Heart left ventricle (tissue), 16 donors: ENCODE results near the gene CMKLR1. TPM values are rescaled to one million over a fixed set of nuclear protein-coding genes. Genes with fewer than 3 reads are reported as not detected.

Experiments used
- ATAC-seq, 4 donors: fragments of 200-7000 bp; cut with Tn5 transposase; one replicate each; pipeline ENCODE4 v1.9.1; 2020 to 2022; ENCODE audit warnings: moderate library complexity in 4 of 4, mild to moderate bottlenecking in 3 of 4, moderate number of reproducible peaks in 1 of 4
- DNase-seq, 5 donors: peaks; one replicate each; pipeline ENCODE4 v3.0.0-alpha.2; 2020
- H3K27ac ChIP-seq, 12 donors: fragments of 200-600 bp; sonication (generic) in 4 of 12; one replicate each; pipeline versions ENCODE4 v1.5.0 to v1.8.0; 2016 to 2022; ENCODE audit warnings: mild to moderate bottlenecking in 2 of 12
- H3K27me3 ChIP-seq, 9 donors: fragments of 200-600 bp; sonication (generic) in 2 of 9; one replicate each; pipeline versions ENCODE4 v1.5.1 to v1.8.0; 2016 to 2022; ENCODE audit warnings: mild to moderate bottlenecking in 3 of 9
- H3K36me3 ChIP-seq, 9 donors: fragments of 200-600 bp; sonication (generic) in 2 of 9; one replicate each; pipeline versions ENCODE4 v1.5.0 to v1.8.0; 2018 to 2022; ENCODE audit warnings: mild to moderate bottlenecking in 2 of 9
- H3K4me1 ChIP-seq, 12 donors: fragments of 200-600 bp; sonication (generic) in 4 of 12; one replicate each; pipeline versions ENCODE4 v1.5.0 to v1.8.0; 2016 to 2022; ENCODE audit warnings: mild to moderate bottlenecking in 3 of 12
- H3K4me3 ChIP-seq, 12 donors: fragments of 200-600 bp; sonication (generic) in 4 of 12; one replicate each; pipeline versions ENCODE4 v1.5.0 to v1.8.0; 2017 to 2022; ENCODE audit warnings: mild to moderate bottlenecking in 9 of 12, moderate library complexity in 4 of 12
- H3K9me3 ChIP-seq, 12 donors: fragments of 200-600 bp; sonication (generic) in 4 of 12; one replicate each; pipeline versions ENCODE4 v1.5.0 to v1.8.0; 2016 to 2022; ENCODE audit warnings: mild to moderate bottlenecking in 1 of 12
- CTCF ChIP-seq, 12 donors: fragments of 200-600 bp; sonication (generic) in 4 of 12; IDR thresholded peaks; one replicate each; pipeline versions ENCODE4 v1.5.0 to v1.8.0; 2018 to 2022; ENCODE audit warnings: antibody characterized with exemption in 12 of 12, mild to moderate bottlenecking in 5 of 12
- POLR2A ChIP-seq, 2 donors: fragments of 450-650 bp; IDR thresholded peaks; one replicate each; pipeline ENCODE4 v1.6.1; 2017; ENCODE audit warnings: antibody characterized with exemption in 2 of 2, mild to moderate bottlenecking in 2 of 2, moderate library complexity in 2 of 2
- WGBS, 4 donors: extraction: QIAGEN DNeasy Blood & Tissue Kit in 2 of 4; methylation state at CpG; one replicate each; pipeline versions ENCODE4 v1.1.5 to v1.1.7; 2013 to 2018; 5-methylcytosine and 5-hydroxymethylcytosine counted together
- intact Hi-C, 10 donors: fragments of 100-400 bp; cut with DNase I; formaldehyde crosslinking; loops; one replicate each; pipeline versions ENCODE4 v1.11.1 to v1.14.2; 2022
- polyA plus RNA-seq, 2 donors: library from polyadenylated mRNA; stranded (reverse); fragments of 200-250 nt; gene quantifications; one replicate each; pipeline ENCODE4 v1.2.3, GENCODE V29; 2013
- total RNA-seq, 9 donors: library from RNA; depleted of rRNA in 2 of 9; stranded (reverse); fragments of >200 nt in 2 of 9; fragmentation: NEBNext Ultra II Directional in 3 of 9; extraction: Animal tissue kit (Norgen Biotek cat#: 25700) in 3 of 9; gene quantifications; one replicate each; pipeline versions ENCODE4 v1.1.0 to v1.2.4, GENCODE V29; 2016 to 2023
- donor health status: ischemic (EF 13 %, LVEDD 7.1; RV severe dilation, severe dysfunction).
- donor health status: healthy with polysubstance abuse.
- donor health status: DM: no; HTN: yes; CAD: no.
- donor health status: DM: no; HTN: no; CAD: no.
- donor health status: ischemic (EF 25% LVEDD 6.9; RV normal size, moderate dysfunction).
- donor health status: ischemic (EF 25% LVEDD 5.7; RV mildly dilated, moderate dysfunction).
- donor health status: healthy.
- donor health status: DM: yes; HTN: yes; CAD: no.
- donor health status: ischemic (EF 35%, LVEDD 5.7; RV mildly dilated, moderate dysfunction).
- donor health status: nonischemic (EF 11% LVEDD 7.7; RV severe dilation, severe dysfunction).
- donor health status: DM: yes; HTN: yes; CAD: no.
- donor health status: PGD.
- donor health status: ischemic (EF 29% LVEDD 5.4; RV normal size, mild dysfunction).
- donor health status: nonischemic (EF 23%, LVEDD 6.1; RV moderate dilation, normal function).

CMKLR1 gene
- total and polyA plus RNA-seq, 11 donors = 2.0 to 47.3 (median 7.0) TPM

DNA sequence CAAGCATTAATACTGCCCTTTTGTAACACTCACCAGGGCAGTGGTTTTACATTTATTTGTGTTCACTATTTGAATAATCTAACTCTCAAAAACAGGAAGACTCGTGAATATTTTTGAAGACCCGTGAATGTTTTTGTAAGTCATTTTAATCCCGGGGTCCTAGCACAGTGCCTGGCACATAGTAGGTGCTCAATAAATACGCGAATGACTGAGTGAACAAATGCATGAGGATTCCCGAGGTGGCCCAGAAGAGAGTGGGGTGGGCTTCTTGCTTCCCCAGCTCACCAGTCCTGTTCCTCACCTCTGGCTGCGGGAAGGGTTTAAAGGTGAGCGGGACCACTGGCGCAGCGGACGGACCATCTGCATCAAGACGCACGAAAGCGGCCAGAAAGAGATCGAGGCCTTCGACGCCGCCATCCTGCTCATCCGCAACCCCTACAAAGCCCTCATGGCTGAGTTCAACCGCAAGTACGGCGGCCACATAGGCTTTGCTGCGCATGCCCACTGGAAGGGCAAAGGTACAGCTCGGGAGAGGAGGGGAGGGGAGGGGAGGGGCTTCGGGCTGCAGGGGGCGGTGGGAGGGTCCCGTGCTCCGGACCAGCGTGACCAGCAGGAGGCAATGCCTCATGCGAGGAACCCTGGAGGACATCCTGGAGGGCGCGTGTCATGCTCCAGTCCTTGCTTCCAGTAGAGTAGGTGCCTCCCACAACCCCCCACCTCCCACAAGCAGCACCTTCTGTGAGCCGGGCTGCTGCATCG lies 98.9 kb downstream of the CMKLR1 start:
- peaks cover 0 to 33% (median 6%) of the 10 kb centered on the region in 9 donors for H3K27me3 ChIP-seq
- intact Hi-C loops = no loop called here
- ATAC-seq (no peak), DNase-seq (no peak)
- no peaks in the 10 kb centered on the region for H3K36me3 ChIP-seq
- 46 to 79% (median 48%) methylated on average over 20 to 34 of the region's 34 CpGs for WGBS, 4 donors
- H3K4me3 ChIP-seq = no peak overlapping the region
- H3K4me1 ChIP-seq = no peaks in the 10 kb centered on the region
- no peak overlapping the region for H3K27ac ChIP-seq
- TF ChIP-seq CTCF (IDR thresholded peaks at IDR 0.05) (no peak), POLR2A (IDR thresholded peaks at IDR 0.05) (no peak)
- peaks cover 0 to 8% (median 0%) of the 10 kb centered on the region in 12 donors for H3K9me3 ChIP-seq

- WGBS, 4 donors = 67 to 86% (median 71%) methylated on average over 2 of the region's 2 CpGs
- H3K36me3 ChIP-seq = no peaks in the 10 kb centered on the region
- H3K27me3 ChIP-seq = peaks cover 0 to 33% (median 6%) of the 10 kb centered on the region in 9 donors
- H3K27ac ChIP-seq = no peak overlapping the region
- no peak for ATAC-seq
- no peak for DNase-seq
- H3K4me1 ChIP-seq = no peaks in the 10 kb centered on the region
- peaks cover 0 to 8% (median 0%) of the 10 kb centered on the region in 12 donors for H3K9me3 ChIP-seq
- H3K4me3 ChIP-seq = no peak overlapping the region
- TF ChIP-seq POLR2A (IDR thresholded peaks at IDR 0.05) (no peak), CTCF (IDR thresholded peaks at IDR 0.05) (no peak)
- intact Hi-C loops = loop anchor here in 7 of 10 donors (5.0 to 10.0 kb wide), 3 partner anchors 215 to 273 kb away; no protein-coding TSS in a partner anchor
Measured at GRCh38 chr12:108239378-108239777, 99.7 kb downstream of the CMKLR1 start.

- H3K27ac ChIP-seq = no peak overlapping the region
- DNase-seq (no peak), ATAC-seq (no peak)
- H3K4me3 ChIP-seq = no peak overlapping the region
- TF ChIP-seq POLR2A (IDR thresholded peaks at IDR 0.05) (no peak), CTCF (IDR thresholded peaks at IDR 0.05) (no peak)
- intact Hi-C loops = loop anchor here in 7 of 10 donors (5.0 to 10.0 kb wide), 3 partner anchors 216 to 274 kb away; no protein-coding TSS in a partner anchor
- H3K36me3 ChIP-seq = no peaks in the 10 kb centered on the region
- H3K9me3 ChIP-seq = peaks cover 0 to 8% (median 0%) of the 10 kb centered on the region in 12 donors
- H3K4me1 ChIP-seq = no peaks in the 10 kb centered on the region
- 94 to 97% (median 95%) methylated on average over 3 of the region's 3 CpGs for WGBS, 4 donors
- H3K27me3 ChIP-seq = peaks cover 0 to 33% (median 6%) of the 10 kb centered on the region in 9 donors
Measured at GRCh38 chr12:108238474-108238873, 100.6 kb downstream of the CMKLR1 start.

Other genes starting within 250 kb of the CMKLR1 start
- gene WSCD2, start 210.0 kb downstream of the CMKLR1 start, total RNA-seq = 1 to 10 TPM in 2 of 9 donors, under 1 TPM in 6, not detected in 1; 0.07 to 2.5 (median 0.49) TPM
- gene WSCD2, start 210.0 kb downstream of the CMKLR1 start, polyA plus RNA-seq = not detected
- 1 to 10 TPM; 2.6 to 6.6 (median 3.5) TPM for gene FICD, start 176.0 kb upstream of the CMKLR1 start, total RNA-seq
- 1 to 10 TPM; 1.4 to 4.6 TPM for gene FICD, start 176.0 kb upstream of the CMKLR1 start, polyA plus RNA-seq
- 10 to 100 TPM; 19.5 to 33.2 (median 27.4) TPM for gene SART3, start 221.9 kb upstream of the CMKLR1 start, total RNA-seq
- 10 to 100 TPM; 13.3 to 20.3 TPM for gene SART3, start 221.9 kb upstream of the CMKLR1 start, polyA plus RNA-seq
- 100 to 1,000 TPM; 289 to 632 (median 497) TPM for gene ISCU, start 223.3 kb upstream of the CMKLR1 start, total RNA-seq
- gene ISCU, start 223.3 kb upstream of the CMKLR1 start, polyA plus RNA-seq = 100 to 1,000 TPM; 203 to 335 TPM